Small intestine (tissue), 7 donors: ENCODE measurements around the gene KATNAL2. TPM values are rescaled to one million over a fixed set of nuclear protein-coding genes. Genes with fewer than 3 reads are reported as not detected.

Source experiments
- DNase-seq, 2 donors: peaks; one replicate each; pipeline versions ENCODE4 v3.0.0 to v3.0.0-alpha.2; 2013
- FAIRE-seq: peaks from 2 replicates; lab custom pipeline; 2012; peaks lifted over from hg19 to GRCh38; lab: Jason Lieb, UNC
- H3K27ac ChIP-seq, 3 donors: one replicate each; pipeline ENCODE4 v1.5.1; 2013; ENCODE audit warnings: low read length in 2 of 3, mild to moderate bottlenecking in 2 of 3, control low read depth in 1 of 3, inconsistent platforms in 1 of 3, low read depth in 1 of 3, moderate library complexity in 1 of 3
- H3K27me3 ChIP-seq, 3 donors: one replicate each; pipeline ENCODE4 v1.6.1; 2013; ENCODE audit warnings: low read length in 3 of 3, inconsistent platforms in 1 of 3; ENCODE audit not compliant: control insufficient read depth in 3 of 3, insufficient read depth in 3 of 3
- H3K36me3 ChIP-seq, 3 donors: one replicate each; pipeline ENCODE4 v1.6.1; 2013; ENCODE audit warnings: low read length in 3 of 3, inconsistent platforms in 1 of 3, low read depth in 1 of 3, mild to moderate bottlenecking in 1 of 3, moderate library complexity in 1 of 3; ENCODE audit not compliant: control insufficient read depth in 3 of 3, insufficient read depth in 2 of 3
- H3K4me1 ChIP-seq, 3 donors: one replicate each; pipeline ENCODE4 v1.6.1; 2013; ENCODE audit warnings: low read length in 2 of 3, inconsistent platforms in 1 of 3, low read depth in 1 of 3, mild to moderate bottlenecking in 1 of 3, moderate library complexity in 1 of 3; ENCODE audit not compliant: control insufficient read depth in 3 of 3, insufficient read depth in 2 of 3
- H3K4me3 ChIP-seq, 3 donors: one replicate each; pipeline ENCODE4 v1.5.1; 2013; ENCODE audit warnings: low read length in 3 of 3, control low read depth in 1 of 3, inconsistent platforms in 1 of 3, low read depth in 1 of 3, mild to moderate bottlenecking in 1 of 3, moderate library complexity in 1 of 3
- H3K9me3 ChIP-seq, 2 donors: one replicate each; pipeline ENCODE4 v1.6.1; 2013; ENCODE audit warnings: low read depth in 1 of 2, low read length in 1 of 2; ENCODE audit not compliant: control insufficient read depth in 2 of 2, insufficient read depth in 1 of 2
- WGBS, 3 donors: extraction: QIAGEN DNeasy Blood & Tissue Kit; methylation state at CpG; one replicate each; pipeline ENCODE4 v1.1.7; 2013; 5-methylcytosine and 5-hydroxymethylcytosine counted together
- polyA plus RNA-seq, 4 donors: library from polyadenylated mRNA; stranded (reverse) in 3 of 4; unstranded in 1 of 4; fragments of 200-250 nt in 3 of 4; fragments of 120-200 nt in 1 of 4; gene quantifications; one replicate each; pipeline versions ENCODE4 v1.2.1 to v1.2.3, GENCODE V29; 2013
- donor health status: healthy with polysubstance abuse.
- donor health status: control.
- donor health status: control.
- donor health status: Bipolar disorder and iron deficiency.
- donor health status: healthy.

Gene KATNAL2
- polyA plus RNA-seq, 4 donors: 1.6 to 2.9 (median 1.9) TPM; not detected in 1

- DNase-seq: peak; percentile 38 to 67
- 0 to 2% (median 1%) methylated on average over 18 to 21 of the region's 21 CpGs for WGBS, 3 donors
- Histone ChIP-seq H3K27ac (peak overlapping the region in 2 of 3 donors; percentile 85 to 94), H3K4me1 (peaks cover 3 to 6% (median 3%) of the 10 kb centered on the region in 3 donors), H3K4me3 (peak overlapping the region; percentile 48 to 72 (median 68)), H3K9me3 (no peaks in the 10 kb centered on the region), H3K36me3 (no peaks in the 10 kb centered on the region), H3K27me3 (no peaks in the 10 kb centered on the region)
- no peak for FAIRE-seq
These were observed 773 bp upstream of the KATNAL2 start for GRCh38 chr18:46916551-46917107.

DNA sequence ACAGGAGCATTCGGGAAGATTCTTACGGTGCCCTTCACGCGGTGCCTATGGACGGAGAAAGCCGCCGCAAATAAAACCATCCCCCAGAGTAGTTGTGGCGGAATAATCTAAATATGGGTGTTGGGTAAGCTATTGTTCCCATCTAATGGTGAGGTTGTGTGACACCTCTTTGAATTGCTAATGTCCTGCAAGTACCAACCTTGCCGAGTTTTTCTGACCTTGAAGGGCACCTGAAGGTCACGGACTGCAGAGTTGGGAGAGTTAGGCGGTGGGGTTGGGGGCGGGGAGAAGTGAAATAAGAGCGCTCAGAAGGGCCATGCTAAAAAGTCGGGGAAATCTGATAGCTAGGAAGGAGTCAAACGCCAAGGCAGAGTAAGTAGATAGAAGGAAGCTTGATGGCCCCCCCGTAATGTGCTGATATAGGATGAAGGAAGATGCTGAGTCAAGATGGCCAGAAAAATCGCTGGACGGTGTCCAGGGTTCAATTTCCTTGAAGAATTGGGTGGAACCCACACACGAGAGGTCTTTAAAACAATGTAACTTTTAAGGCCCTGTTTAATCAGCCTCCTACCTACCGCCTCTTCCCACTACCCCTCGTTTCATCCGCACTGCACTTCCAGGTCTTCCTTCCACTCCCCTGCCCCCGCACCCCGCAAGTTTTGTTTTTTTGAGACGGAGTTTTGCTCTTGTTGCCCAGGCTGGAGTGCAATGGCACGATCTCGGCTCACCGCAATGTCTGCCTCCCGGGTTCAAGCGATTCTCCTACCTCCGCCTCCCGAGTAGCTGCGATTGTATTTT is 600 bp downstream of the KATNAL2 start:
- H3K4me3 ChIP-seq: peak overlapping the region; percentile 68 to 76 (median 72)
- no peaks in the 10 kb centered on the region for H3K27me3 ChIP-seq
- peak overlapping the region; percentile 69 to 94 (median 85) for H3K27ac ChIP-seq
- no peaks in the 10 kb centered on the region for H3K9me3 ChIP-seq
- no peaks in the 10 kb centered on the region for H3K36me3 ChIP-seq
- DNase-seq (peak in 1 of 2 donors; percentile 20), FAIRE-seq (no peak)
- 33 to 56% (median 54%) methylated on average over 33 of the region's 33 CpGs for WGBS, 3 donors
- H3K4me1 ChIP-seq: peaks cover 3 to 6% (median 3%) of the 10 kb centered on the region in 3 donors

DNA sequence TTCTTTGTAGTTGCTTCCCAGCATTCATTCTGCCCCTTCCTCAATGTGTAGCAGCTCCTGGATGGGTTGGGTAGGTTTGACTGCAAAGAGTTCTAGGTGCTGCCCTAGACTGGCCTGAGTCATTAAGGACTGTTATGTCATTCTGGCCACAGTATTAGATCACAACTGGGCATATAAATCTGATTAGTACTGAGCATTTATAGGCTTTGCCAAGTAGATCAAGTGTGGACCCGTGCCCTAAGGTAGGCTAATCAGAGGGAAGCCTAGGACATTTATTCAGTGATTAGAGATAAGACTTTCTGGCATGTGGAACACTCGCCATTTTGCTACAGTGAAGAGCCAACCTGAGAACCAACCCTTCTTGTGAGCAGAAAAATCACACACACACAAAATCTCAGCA is 2.7 kb downstream of the KATNAL2 start:
- no peaks in the 10 kb centered on the region for H3K36me3 ChIP-seq
- WGBS, 3 donors: 21 to 75% (median 47%) methylated on average over 2 of the region's 2 CpGs
- no peak overlapping the region for H3K4me3 ChIP-seq
- FAIRE-seq: no peak
- no peak overlapping the region for H3K27ac ChIP-seq
- H3K4me1 ChIP-seq: peaks cover 3 to 6% (median 3%) of the 10 kb centered on the region in 3 donors
- H3K27me3 ChIP-seq: no peaks in the 10 kb centered on the region
- no peaks in the 10 kb centered on the region for H3K9me3 ChIP-seq
- DNase-seq: peak in 1 of 2 donors; percentile 68

DNA sequence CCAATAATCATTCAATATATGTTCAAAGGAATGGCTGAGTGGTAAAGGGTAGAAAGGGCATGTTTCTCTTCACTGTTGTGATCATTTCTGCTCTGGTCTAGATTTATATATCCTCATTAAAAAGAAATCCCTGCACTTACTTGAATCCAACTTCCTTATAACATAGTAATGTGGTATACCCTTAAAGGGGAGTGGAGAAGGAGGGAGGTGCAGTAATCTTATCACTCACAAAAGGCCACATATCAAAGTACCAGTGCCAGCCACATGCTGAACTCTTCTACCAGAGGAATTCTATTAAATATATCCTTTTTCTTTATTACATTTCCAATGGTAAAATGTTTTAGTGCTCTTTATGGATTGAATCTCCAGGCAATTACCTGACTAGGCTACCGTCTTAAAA is 3.3 kb downstream of the KATNAL2 start:
- no peak for FAIRE-seq

DNA sequence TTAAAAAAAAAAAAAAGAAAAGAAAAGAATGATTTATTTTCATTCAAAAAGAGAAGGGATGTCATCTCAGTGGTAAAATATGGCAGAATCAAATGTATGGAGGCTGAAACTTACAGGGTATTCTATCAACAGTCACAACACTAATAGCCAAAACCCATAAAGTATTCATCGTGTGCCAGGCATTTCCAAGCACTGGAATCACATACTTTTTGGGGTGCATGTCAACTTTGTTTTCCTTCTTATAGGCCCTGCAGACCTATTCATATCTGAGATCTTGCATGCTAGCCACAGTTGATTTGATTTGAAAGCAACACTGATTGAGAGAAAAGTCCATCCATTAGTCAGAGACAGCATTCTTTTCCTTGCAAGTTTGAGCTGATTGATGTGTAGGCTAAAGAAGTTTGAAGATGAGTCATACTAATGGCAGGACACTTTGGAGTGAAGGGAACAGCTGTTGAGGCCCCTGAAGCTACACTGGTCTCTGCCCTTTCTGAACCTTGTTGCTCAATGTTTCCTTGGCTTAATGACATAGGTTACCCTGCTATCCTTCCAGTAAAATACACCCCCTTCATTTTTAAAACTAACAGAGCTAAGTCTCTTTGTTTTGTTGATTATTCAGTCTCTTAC is 22.0 kb downstream of the KATNAL2 start:
- no peak for FAIRE-seq
- Histone ChIP-seq H3K4me3 (no peak overlapping the region), H3K27ac (no peak overlapping the region), H3K36me3 (no peaks in the 10 kb centered on the region), H3K4me1 (no peaks in the 10 kb centered on the region), H3K27me3 (no peaks in the 10 kb centered on the region), H3K9me3 (no peaks in the 10 kb centered on the region)
- 80 to 100% (median 86%) methylated on average over 1 of the region's 1 CpG for WGBS, 3 donors
- peak in 1 of 2 donors; percentile 18 for DNase-seq

More for the DNA sequence above, 3.3 kb downstream of the KATNAL2 start:
- Histone ChIP-seq H3K9me3 (no peaks in the 10 kb centered on the region), H3K4me1 (peaks cover 0 to 3% (median 2%) of the 10 kb centered on the region in 3 donors), H3K27me3 (no peaks in the 10 kb centered on the region), H3K4me3 (no peak overlapping the region), H3K36me3 (no peaks in the 10 kb centered on the region), H3K27ac (no peak overlapping the region)
- DNase-seq: peak in 1 of 2 donors; percentile 46
- 92 to 97% (median 93%) methylated on average over 1 of the region's 1 CpG for WGBS, 3 donors

DNA sequence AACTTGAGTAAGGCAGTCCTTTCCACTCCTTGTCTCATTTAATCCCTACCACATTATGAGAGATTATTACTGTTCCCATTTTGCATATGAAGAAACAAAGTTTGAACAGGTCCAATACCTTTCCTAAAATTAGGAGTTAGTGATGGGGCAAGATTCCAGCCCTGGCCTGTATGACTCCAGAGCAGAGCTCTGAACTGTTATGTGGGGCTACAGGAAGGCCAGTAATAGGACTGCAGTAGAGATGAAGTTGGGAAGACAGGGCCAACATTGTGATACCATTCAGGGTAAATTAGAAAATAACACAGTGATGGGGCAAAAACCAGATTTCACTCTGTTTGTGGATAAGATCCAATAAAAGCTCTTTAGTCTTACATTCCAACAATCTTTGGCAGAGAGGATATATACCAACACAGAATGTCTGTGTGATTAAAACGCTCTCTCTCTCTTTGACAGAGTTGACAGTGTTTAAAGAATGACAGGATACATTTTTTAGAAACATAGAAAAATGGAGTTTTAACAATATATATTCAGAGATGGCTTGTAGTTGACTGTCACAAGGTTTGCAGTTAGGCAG is 22.7 kb downstream of the KATNAL2 start:
- 69 to 80% (median 69%) methylated on average over 1 of the region's 1 CpG for WGBS, 3 donors
- Histone ChIP-seq H3K36me3 (no peaks in the 10 kb centered on the region), H3K4me3 (no peak overlapping the region), H3K4me1 (no peaks in the 10 kb centered on the region), H3K9me3 (no peaks in the 10 kb centered on the region), H3K27ac (no peak overlapping the region), H3K27me3 (no peaks in the 10 kb centered on the region)
- FAIRE-seq (no peak), DNase-seq (no peak)

- no peak for FAIRE-seq
- Histone ChIP-seq H3K4me3 (no peak overlapping the region), H3K9me3 (no peaks in the 10 kb centered on the region), H3K4me1 (no peaks in the 10 kb centered on the region), H3K36me3 (no peaks in the 10 kb centered on the region), H3K27ac (no peak overlapping the region), H3K27me3 (peaks cover 0 to 11% (median 0%) of the 10 kb centered on the region in 3 donors)
- 95% methylated on average over 2 of the region's 2 CpGs for WGBS, 3 donors
- no peak for DNase-seq
These were observed 25.2 kb downstream of the KATNAL2 start for GRCh38 chr18:46942646-46943045.

- Histone ChIP-seq H3K4me3 (peak overlapping the region; percentile 31 to 51 (median 37)), H3K27me3 (peaks cover 0 to 11% (median 0%) of the 10 kb centered on the region in 3 donors), H3K36me3 (no peaks in the 10 kb centered on the region), H3K4me1 (no peaks in the 10 kb centered on the region), H3K9me3 (no peaks in the 10 kb centered on the region), H3K27ac (no peak overlapping the region)
- DNase-seq (peak; percentile 55 to 66), FAIRE-seq (no peak)
- WGBS, 3 donors: 1 to 4% (median 3%) methylated on average over 32 of the region's 32 CpGs
These were observed 29.4 kb downstream of the KATNAL2 start for GRCh38 chr18:46946656-46947282.
